ENCODE data around the gene PACRG. TPM values are rescaled to one million over a fixed set of nuclear protein-coding genes. Genes with fewer than 3 reads are reported as not detected.

The PACRG gene
- total and polyA plus RNA-seq, 2 of the 4 experiments (the other 2 are of a cell fraction), result not detected

- H3K18ac ChIP-seq (ENCODE audit: low read depth, low read length), result no peak overlapping the region
- H3K4me1 ChIP-seq (ENCODE audit: control insufficient read depth, insufficient read depth, low read length), result no peaks in the 10 kb centered on the region
- no peak overlapping the region for H2BK15ac ChIP-seq (ENCODE audit: low read depth, low read length)
- dilution Hi-C loops (cut with HindIII; ENCODE audit: low sequenced_read_pairs, unreplicated experiment) (no loop called here), in situ Hi-C loops (cut with MboI; ENCODE audit: low sequenced_read_pairs) (no loop called here), intact Hi-C loops (cut with micrococcal nuclease) (no loop called here)
- peaks cover 26% of the 10 kb centered on the region for H3K9me3 ChIP-seq (ENCODE audit: control insufficient read depth, insufficient read depth, low read length)
- TF ChIP-seq MAZ (IDR thresholded peaks at IDR 0.05; ENCODE audit: borderline replicate concordance, low read depth, low read length), result no peak
- no peak for TF ChIP-seq RCOR1 (IDR thresholded peaks at IDR 0.05; ENCODE audit: insufficient replicate concordance, low read length)
- ATAC-seq (ENCODE audit: low read depth) (no peak), DNase-seq (no peak)
- CTCF ChIA-PET, result no interaction called here
- H3K4me2 ChIP-seq (ENCODE audit: low read depth, low read length), result no peak overlapping the region
- H3K4me3 ChIP-seq (ENCODE audit: insufficient read depth, low read depth, low read length), result no peak overlapping the region
- H3K79me1 ChIP-seq (ENCODE audit: low read depth in 1 of 2, low read length in 2 of 2), result no peaks in the 10 kb centered on the region
- no peaks in the 10 kb centered on the region for H3K36me3 ChIP-seq (ENCODE audit: control insufficient read depth, insufficient read depth, low read length)
- H2BK120ac ChIP-seq (ENCODE audit: low read depth, low read length), result no peak overlapping the region
- WGBS, 2 experiments (ENCODE audit: extremely low coverage in 2 of 2, insufficient read length in 1 of 2), result no CpG with 5 or more reads among the region's 3 CpGs
- H3K9ac ChIP-seq (ENCODE audit: low read depth, low read length), result no peak overlapping the region
- no peak overlapping the region for H2AK5ac ChIP-seq (ENCODE audit: low read depth, low read length)
- no peaks in the 10 kb centered on the region for H3K9me1 ChIP-seq (ENCODE audit: insufficient read depth, low read length)
- H4K5ac ChIP-seq (ENCODE audit: low read depth, low read length), result no peak overlapping the region
- H3K4ac ChIP-seq (ENCODE audit: low read depth, low read length), result no peak overlapping the region
- H3K27me3 ChIP-seq (ENCODE audit: control insufficient read depth, insufficient read depth, low read length), result no peaks in the 10 kb centered on the region
- H3K14ac ChIP-seq (replicated peaks; ENCODE audit: low read depth, low read length), result no peak overlapping the region
- POLR2A ChIA-PET (ENCODE audit: unreplicated experiment), result no interaction called here
- no peak overlapping the region for H3K27ac ChIP-seq (ENCODE audit: insufficient read depth, low read length)
- H2BK20ac ChIP-seq (ENCODE audit: low read depth, low read length), result no peak overlapping the region
- H4K8ac ChIP-seq (ENCODE audit: low read depth in 2 of 2, low read length in 2 of 2), result no peak overlapping the region
- no peak overlapping the region for H2BK5ac ChIP-seq (ENCODE audit: low read depth, low read length, poor library complexity, severe bottlenecking)
- no peaks in the 10 kb centered on the region for H4K20me1 ChIP-seq (ENCODE audit: insufficient read depth, low read length)
- no peak overlapping the region for H3K56ac ChIP-seq (ENCODE audit: extremely low read depth, insufficient read depth, low read length)
- BruUV-seq (replicated peaks), result no TSS peak
- H2AK9ac ChIP-seq (replicated peaks; ENCODE audit: low read depth, low read length, poor library complexity), result no peak overlapping the region
- no peak overlapping the region for H3K23ac ChIP-seq (ENCODE audit: low read depth, low read length)
- H2AFZ ChIP-seq (replicated peaks; ENCODE audit: low read length, poor library complexity), result no peak overlapping the region
- no peak overlapping the region for H4K91ac ChIP-seq (ENCODE audit: insufficient read depth, low read depth, low read length)
Observed at GRCh38 chr6:163166507-163166906, 438.7 kb downstream of the PACRG start.
